ENCODE measurements around the gene DOK6.

The DOK6 gene

DNA sequence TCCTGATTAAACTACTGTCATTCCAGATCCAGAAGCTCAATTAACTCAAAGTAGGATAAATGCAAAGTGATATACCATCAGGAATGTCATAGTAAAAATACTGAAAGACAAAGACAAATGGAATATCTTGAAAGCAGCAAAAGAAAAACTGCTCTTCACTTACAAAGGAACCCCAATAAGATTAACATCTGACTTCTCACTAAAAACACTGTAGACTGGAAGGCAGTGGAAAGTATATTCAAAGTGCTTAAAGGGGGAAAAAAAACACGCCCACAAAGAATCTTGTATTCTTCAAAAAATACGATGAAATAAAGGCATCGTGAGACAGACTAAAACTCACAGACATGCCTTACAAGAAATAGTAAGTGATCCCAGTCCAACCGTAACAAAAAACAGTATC lies 195.7 kb downstream of the DOK6 start:
- H3K4me3 ChIP-seq (ENCODE audit: low read depth, low read length), result no peak overlapping the region
- TF ChIP-seq, protein P1, sequence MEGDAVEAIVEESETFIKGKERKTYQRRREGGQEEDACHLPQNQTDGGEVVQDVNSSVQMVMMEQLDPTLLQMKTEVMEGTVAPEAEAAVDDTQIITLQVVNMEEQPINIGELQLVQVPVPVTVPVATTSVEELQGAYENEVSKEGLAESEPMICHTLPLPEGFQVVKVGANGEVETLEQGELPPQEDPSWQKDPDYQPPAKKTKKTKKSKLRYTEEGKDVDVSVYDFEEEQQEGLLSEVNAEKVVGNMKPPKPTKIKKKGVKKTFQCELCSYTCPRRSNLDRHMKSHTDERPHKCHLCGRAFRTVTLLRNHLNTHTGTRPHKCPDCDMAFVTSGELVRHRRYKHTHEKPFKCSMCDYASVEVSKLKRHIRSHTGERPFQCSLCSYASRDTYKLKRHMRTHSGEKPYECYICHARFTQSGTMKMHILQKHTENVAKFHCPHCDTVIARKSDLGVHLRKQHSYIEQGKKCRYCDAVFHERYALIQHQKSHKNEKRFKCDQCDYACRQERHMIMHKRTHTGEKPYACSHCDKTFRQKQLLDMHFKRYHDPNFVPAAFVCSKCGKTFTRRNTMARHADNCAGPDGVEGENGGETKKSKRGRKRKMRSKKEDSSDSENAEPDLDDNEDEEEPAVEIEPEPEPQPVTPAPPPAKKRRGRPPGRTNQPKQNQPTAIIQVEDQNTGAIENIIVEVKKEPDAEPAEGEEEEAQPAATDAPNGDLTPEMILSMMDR (IDR thresholded peaks at IDR 0.05; ENCODE audit: insufficient read depth, low read length, missing control alignments), result no peak
- ChIA-PET CTCF (no interaction called here), POLR2A (no interaction called here)
- DNase-seq (ENCODE audit: low read depth, low spot score), result no peak

DNA sequence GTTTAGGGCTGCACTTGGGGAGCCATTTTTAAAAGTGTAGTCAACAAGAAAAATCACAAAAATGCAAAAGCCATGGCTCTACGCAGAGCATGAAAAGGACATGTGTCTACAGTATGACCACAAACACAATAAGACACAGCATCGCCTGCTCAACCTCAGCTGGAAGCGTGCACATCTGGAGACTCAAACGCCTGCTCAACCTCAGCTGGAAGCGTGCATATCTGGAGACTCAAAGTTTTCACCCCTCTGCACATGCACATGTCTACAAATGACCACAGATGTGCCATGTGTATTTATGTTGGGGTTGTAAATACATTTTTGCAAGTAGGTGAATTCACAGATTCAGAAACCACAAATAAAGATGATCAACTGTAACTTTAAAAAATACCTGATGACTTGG lies 196.9 kb downstream of the DOK6 start:
- CTCF ChIA-PET, result no interaction called here
- TF ChIP-seq, protein P1 (IDR thresholded peaks at IDR 0.05; ENCODE audit: insufficient read depth, low read length, missing control alignments), result no peak
- POLR2A ChIA-PET, result no interaction called here
- no peak overlapping the region for H3K4me3 ChIP-seq (ENCODE audit: low read depth, low read length)
- no peak for DNase-seq (ENCODE audit: low read depth, low spot score)

DNA sequence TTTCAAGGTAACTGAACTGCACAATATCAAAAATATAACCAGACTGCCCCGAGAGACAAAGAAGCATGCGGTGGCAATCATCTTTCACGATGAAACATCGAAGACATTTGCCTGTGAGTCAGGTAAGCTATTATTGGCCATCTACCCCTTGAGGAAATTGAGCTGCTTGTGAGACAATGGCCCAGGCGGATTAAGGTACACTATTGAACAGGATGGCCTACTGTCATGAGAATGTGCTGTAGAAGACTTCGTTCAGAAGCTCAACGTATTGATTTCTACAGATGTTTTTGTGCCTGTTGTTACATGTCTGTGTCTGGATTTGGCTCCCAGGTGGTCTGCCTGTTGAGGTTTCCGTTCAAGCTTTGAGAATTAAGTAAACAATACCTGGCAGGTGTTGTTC lies 198.7 kb downstream of the DOK6 start:
- TF ChIP-seq, protein P1 (IDR thresholded peaks at IDR 0.05; ENCODE audit: insufficient read depth, low read length, missing control alignments), result no peak
- ChIA-PET POLR2A (no interaction called here), CTCF (no interaction called here)
- no peak for DNase-seq (ENCODE audit: low read depth, low spot score)
- no peak overlapping the region for H3K4me3 ChIP-seq (ENCODE audit: low read depth, low read length)

DNA sequence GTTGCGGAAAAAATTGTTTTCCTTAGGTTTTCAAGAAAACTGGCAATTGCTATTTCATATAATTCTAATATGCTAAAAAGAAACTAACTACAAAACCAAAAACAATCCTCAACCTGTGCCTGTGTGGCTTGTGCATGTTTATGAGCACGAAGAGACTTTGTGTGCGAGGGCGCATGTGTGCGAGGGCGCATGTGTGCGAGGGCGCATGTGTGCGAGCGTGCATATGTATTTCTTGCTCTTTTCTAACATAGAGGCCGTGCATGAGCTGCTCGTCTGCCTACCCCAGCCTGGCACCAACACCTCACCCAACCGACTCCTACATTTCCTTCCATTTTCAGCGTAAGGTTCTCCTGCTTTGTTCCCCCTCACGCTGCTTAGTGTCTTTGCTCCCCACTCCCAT lies 211.6 kb downstream of the DOK6 start:
- H3K4me3 ChIP-seq (ENCODE audit: low read depth, low read length), result no peak overlapping the region
- no peak for DNase-seq (ENCODE audit: low read depth, low spot score)
- ChIA-PET CTCF (no interaction called here), POLR2A (no interaction called here)
- TF ChIP-seq, protein P1 (IDR thresholded peaks at IDR 0.05; ENCODE audit: insufficient read depth, low read length, missing control alignments), result no peak

DNA sequence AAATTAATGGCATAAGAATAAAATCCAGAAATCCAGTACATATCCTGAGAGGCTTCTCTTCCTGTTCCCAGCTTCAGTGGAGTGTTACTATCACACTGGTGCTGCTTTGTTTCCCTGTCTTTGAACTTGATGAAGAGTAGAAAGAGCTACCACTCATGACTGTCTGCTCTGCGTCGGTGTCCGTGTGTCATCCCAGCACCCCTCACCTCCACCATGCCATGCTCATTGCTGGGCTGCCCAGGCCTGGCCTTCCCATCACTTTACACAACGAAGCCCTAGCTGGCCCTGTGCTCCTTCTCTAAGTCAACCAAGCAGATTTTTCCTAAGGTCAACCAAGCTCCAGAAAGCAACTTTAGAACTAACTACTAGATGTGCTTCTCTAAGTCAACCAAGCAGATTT lies 215.4 kb downstream of the DOK6 start:
- CTCF ChIA-PET, result no interaction called here
- POLR2A ChIA-PET, result no interaction called here

DNA sequence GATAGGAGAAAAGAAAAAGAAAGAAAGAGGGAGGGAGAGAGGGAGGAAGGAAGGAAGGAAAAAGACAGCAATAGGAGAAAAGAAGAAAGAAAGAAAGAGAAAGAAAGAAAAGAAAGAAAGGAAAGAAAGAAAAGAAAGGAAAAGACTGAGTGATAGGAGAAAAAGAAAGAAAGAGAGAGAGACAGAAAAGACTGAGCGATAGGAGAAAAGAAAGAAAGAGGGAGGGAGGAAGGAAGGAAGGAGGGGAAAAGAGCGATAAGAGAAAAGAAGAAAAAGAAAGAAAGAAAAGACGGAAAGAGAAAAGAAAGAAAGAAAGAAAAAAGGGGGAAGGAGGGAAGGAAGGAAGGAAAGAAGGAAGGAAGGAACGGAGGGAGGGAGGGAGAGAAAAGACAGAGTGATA lies 216.7 kb downstream of the DOK6 start:
- no peak overlapping the region for H3K4me3 ChIP-seq (ENCODE audit: low read depth, low read length)
- POLR2A ChIA-PET, result no interaction called here
- DNase-seq (ENCODE audit: low read depth, low spot score), result no peak
- CTCF ChIA-PET, result no interaction called here
- TF ChIP-seq, protein P1 (IDR thresholded peaks at IDR 0.05; ENCODE audit: insufficient read depth, low read length, missing control alignments), result no peak

More for the DNA sequence above, 215.4 kb downstream of the DOK6 start:
- no peak for DNase-seq (ENCODE audit: low read depth, low spot score)
- TF ChIP-seq, protein P1 (IDR thresholded peaks at IDR 0.05; ENCODE audit: insufficient read depth, low read length, missing control alignments), result no peak
- no peak overlapping the region for H3K4me3 ChIP-seq (ENCODE audit: low read depth, low read length)

All from AG04449 (cell line).